NCI-H345 treated with DMSO at 0.1 percent for 48 hours (cell line): ENCODE measurements around the gene U2AF1L4.

Experiments
- DNase-seq: peaks from one replicate; lab custom pipeline; 2025; ENCODE audit not compliant: unreplicated experiment; lab: John Stamatoyannopoulos, UW

U2AF1L4 gene

GRCh38 chr19:35714601-35715354 lies 30.4 kb downstream of the U2AF1L4 start:
- no peak for DNase-seq

- no peak for DNase-seq
These were observed 31.2 kb downstream of the U2AF1L4 start for GRCh38 chr19:35713904-35714495.

- DNase-seq = no peak
These were observed 31.7 kb downstream of the U2AF1L4 start for GRCh38 chr19:35713506-35713850.

GRCh38 chr19:35712567-35713505 lies 32.4 kb downstream of the U2AF1L4 start:
- DNase-seq = no peak

DNA sequence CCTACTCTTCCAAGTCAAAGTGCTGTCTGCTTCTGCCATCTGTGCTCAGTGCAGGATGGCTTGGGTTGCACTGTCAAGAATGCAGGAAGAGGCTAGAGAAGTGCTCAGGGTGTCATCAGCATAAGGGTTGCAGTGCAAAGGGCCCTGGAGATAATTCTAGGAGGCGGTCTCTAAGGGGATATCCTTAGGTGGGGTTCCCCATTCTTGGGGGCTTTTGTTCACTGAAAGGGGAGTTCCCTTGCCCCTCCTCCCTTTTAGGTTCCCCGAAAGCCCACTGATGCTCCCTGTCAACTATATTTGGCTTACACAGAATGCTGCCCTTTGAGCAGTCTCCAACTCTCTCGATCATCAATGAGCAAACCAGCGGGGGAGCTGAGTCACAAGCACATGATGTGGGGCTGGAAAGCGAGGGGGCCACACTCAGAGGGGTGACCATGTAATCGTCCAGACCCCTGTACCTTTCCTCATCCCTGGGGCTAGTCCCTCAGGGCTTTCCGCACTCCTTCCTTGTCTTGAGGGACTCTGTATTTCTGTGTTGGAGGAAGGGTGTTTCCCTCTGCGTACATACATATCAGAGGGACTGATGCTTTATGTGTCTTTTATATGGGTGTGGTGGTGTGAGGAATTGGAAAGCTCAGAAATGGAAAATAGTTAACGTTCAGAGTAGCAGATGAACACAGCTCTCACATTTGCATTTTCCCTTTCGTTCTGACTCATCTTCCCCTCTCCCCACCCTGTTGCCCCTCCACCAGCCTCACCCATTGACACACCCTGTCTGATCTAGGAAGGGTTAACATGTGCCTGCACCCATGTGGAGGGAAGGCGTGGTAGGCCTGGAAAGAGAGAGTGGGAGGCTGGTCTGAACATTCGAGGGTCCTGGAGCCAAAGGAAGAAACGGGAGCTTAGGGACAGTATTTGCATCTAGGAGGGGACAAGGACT lies 34.2 kb downstream of the U2AF1L4 start:
- no peak for DNase-seq

DNA sequence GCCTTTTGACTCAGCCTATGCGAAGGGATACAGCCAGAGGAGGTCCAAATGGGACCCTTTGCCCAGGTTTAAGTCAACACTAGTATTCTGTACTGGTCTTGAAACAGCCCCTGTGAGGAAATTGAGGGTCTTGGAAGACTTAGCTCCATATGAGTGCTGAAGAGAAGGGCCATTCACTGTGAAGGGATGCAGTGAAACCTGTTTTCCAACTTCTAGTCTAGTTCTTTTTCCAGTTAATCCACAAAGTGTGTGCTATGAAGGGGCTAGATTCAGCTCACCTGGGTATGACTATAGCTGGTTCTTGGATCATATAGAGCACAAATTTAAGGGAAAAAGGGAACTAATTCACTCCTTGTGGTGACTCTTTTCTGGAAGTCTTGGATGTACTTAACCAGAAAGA lies 36.8 kb downstream of the U2AF1L4 start:
- no peak for DNase-seq

GRCh38 chr19:35704218-35704617 lies 41.0 kb downstream of the U2AF1L4 start, which contains the start of gene ZBTB32:
Gene ZBTB32 (plus strand): TSS chr19:35704558. CDS start chr19:35714627, 10,069 bp downstream.
- DNase-seq = no peak

- DNase-seq = no peak
These were observed 41.9 kb downstream of the U2AF1L4 start for GRCh38 chr19:35703343-35703742.

GRCh38 chr19:35702223-35703012 lies 42.8 kb downstream of the U2AF1L4 start:
- DNase-seq = peak; percentile 100

DNA sequence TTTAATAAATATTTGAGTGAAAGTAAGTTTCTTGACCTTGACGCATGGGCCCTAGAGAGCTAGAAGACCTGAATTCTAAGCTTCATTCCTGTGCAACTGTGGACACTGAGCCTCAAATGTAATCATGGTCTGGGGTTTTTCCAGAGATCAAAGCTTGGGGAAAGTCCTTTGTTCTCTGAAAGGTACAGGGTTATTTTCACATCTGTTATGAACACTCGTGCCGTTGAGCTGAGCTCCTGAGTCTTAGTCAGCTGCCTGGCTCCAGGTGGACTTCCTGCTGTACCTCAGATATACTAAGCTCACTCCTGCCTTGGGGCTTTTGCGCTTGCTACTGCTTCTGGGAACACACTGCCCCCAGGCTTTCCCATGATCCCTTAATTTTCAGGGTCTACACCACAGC lies 48.4 kb downstream of the U2AF1L4 start:
- DNase-seq = no peak

- no peak for DNase-seq
These were observed 49.3 kb downstream of the U2AF1L4 start for GRCh38 chr19:35695895-35696422.

GRCh38 chr19:35693835-35694599 lies 51.2 kb downstream of the U2AF1L4 start:
- DNase-seq = peak; percentile 96

DNA sequence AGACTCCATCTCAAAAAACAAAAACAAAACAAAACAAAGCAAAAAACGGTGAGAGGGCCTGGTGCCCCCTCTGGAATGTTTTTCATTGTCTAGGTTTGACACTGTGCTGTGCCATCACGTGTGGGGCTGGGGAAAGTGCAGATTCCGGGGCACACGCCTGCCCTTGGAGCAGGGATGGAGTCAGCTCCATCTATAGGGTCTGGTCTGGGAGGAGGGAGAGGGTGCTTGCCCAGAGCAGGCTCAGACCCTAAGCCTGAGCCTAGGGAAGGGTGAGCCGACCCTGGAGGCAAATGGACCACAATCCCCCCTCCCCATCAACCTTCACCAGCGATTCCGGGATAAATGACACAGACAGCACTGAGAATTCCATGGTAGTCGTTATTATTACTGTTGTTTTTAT lies 51.8 kb downstream of the U2AF1L4 start:
- DNase-seq = no peak
